GM23338 (cell line): ENCODE data around the gene OXCT1.

Experiments used
- CREB1 ChIP-seq: fragments of 250-450 bp; sonication (Bioruptor Pico); IDR thresholded peaks from 2 replicates; pipeline ENCODE4 v1.5.0; 2020; ENCODE audit warnings: low read depth, mild to moderate bottlenecking, moderate library complexity
- CTCF ChIP-seq, 2 experiments: fragments of 200-600 bp in 1 of 2; sonication (generic) in 1 of 2; conservative IDR thresholded peaks; 2 replicates each; pipeline versions ENCODE4 v1.5.1 to v1.6.1; 2016 to 2017; ENCODE audit warnings: antibody characterized with exemption in 2 of 2, low read depth in 2 of 2, mild to moderate bottlenecking in 2 of 2, moderate library complexity in 1 of 2
- ETS1 ChIP-seq: IDR thresholded peaks from 2 replicates; pipeline ENCODE4 v1.6.1; 2016; ENCODE audit warnings: antibody characterized with exemption
- EZH2 ChIP-seq: fragments of 200-600 bp; sonication (generic); IDR thresholded peaks from one replicate; pipeline ENCODE4 v1.8.0; 2017; ENCODE audit warnings: antibody characterized with exemption, mild to moderate bottlenecking, low read depth; ENCODE audit not compliant: unreplicated experiment
- EZH2phosphoT487 ChIP-seq: fragments of 200-600 bp; sonication (generic); IDR thresholded peaks from one replicate; pipeline ENCODE4 v1.8.1; 2018; ENCODE audit warnings: antibody characterized with exemption; ENCODE audit not compliant: unreplicated experiment
- POLR2AphosphoS5 ChIP-seq: IDR thresholded peaks from 2 replicates; pipeline ENCODE4 v1.6.1; 2016; ENCODE audit warnings: antibody characterized with exemption, low read depth
- REST ChIP-seq: IDR thresholded peaks from one replicate; pipeline ENCODE4 v1.6.1; 2018; ENCODE audit warnings: antibody characterized with exemption; ENCODE audit not compliant: unreplicated experiment
- ZNF114 ChIP-seq: fragments of 250-450 bp; sonication (Bioruptor Pico); IDR thresholded peaks from 2 replicates; pipeline ENCODE4 v1.5.0; 2020; ENCODE audit warnings: mild to moderate bottlenecking, moderate library complexity
- ZNF462 ChIP-seq: fragments of 250-450 bp; sonication (Bioruptor Pico); IDR thresholded peaks from 2 replicates; pipeline ENCODE4 v1.5.0; 2020; ENCODE audit warnings: mild to moderate bottlenecking, moderate library complexity

GRCh38 chr5:41788941-41789368, 81.3 kb downstream of the OXCT1 start:
- TF ChIP-seq CTCF (conservative IDR thresholded peaks at IDR 0.05; ENCODE audit: low read depth in 2 of 2): no peak
- TF ChIP-seq CREB1 (CRISPR knock-in tag): no peak
- no peak for TF ChIP-seq EZH2
- no peak for TF ChIP-seq POLR2AphosphoS5
- TF ChIP-seq REST: no peak
- no peak for TF ChIP-seq ZNF114 (CRISPR knock-in tag)
- no peak for TF ChIP-seq ZNF462 (CRISPR knock-in tag)
- TF ChIP-seq ETS1: no peak
- TF ChIP-seq EZH2phosphoT487: no peak
